GM10847 (cell line): ENCODE results near the gene LRRD1.

Source experiments
- POLR2A ChIP-seq: IDR thresholded peaks from 2 replicates; pipeline ENCODE4 v1.6.1; 2011; ENCODE audit not compliant: insufficient read length; ENCODE audit errors: extremely low read depth

Gene LRRD1

GRCh38 chr7:92141161-92141560 lies 37.8 kb downstream of the LRRD1 start:
- no peak for TF ChIP-seq POLR2A

GRCh38 chr7:92137557-92137956 lies 41.4 kb downstream of the LRRD1 start:
- TF ChIP-seq POLR2A, result no peak

- no peak for TF ChIP-seq POLR2A
Observed at GRCh38 chr7:92135052-92135889, 43.7 kb downstream of the LRRD1 start.

DNA sequence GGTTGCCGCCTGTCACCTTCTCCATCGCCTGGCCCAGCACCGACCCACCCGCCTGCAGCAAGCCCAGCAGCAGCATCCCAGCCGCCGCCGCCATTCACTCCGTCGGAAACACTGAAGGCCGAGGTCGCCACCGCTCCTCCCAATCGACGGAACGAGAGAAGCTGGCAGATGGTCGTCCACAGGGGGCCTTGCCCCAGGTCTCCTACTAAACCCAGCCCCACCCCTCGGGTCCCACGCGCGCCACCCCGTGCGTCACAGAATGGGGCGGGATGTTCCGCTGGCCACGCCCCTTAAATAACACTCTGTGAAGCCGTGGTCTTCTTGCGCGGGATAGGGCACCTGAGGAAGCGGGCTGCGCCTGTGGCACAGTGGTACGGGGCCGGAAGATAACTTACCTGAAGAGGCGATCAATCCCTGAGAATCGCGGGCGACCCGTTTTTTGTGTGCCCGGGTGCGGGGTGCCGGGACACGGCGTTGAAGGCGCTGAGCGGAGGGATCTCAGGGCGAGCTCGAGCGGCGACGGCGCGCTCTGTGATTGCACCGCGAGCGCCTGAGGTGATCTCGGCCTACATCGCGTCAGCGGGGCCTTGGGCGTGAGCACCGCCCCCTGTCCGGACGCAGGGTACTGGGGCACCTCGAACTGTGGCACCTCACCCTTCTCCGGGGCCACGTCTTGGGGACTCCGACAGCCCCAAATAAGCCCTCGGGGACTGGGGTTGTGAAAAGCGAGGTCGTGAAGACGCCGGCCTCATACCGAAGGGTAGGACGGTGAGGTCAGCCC lies 44.5 kb downstream of the LRRD1 start, which contains the start of gene CYP51A1:
Gene CYP51A1, minus strand, starts transcription at position 207 of the 781 bp plus-strand sequence. Its CDS starts 113 bp downstream, at position 94.
- peak; percentile 90 for TF ChIP-seq POLR2A

DNA sequence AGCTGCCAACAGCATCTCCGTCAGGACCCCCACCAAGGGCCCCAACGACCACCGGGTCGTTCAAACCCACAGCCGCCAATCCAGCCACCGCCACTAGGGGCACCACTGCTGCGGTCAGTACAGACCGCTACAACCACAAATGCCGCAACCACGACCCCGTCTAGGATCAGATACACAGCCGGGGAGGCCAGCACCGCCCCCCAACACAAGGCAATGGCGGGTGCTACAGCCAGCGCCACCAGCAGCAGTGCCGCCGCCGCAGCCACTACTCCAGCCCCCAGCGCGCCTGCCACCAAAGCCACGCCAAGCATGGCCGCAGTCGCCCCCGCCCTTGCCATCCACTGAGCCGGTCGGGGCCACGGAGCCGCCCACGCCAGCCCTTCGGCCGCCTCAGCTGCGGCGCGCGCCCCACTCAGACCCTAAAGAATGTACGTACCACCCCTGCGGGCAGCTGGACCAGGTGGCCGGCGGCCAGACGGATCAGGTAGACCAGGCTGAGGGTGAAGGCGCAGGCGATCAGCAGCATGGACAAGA lies 45.1 kb downstream of the LRRD1 start:
- no peak for TF ChIP-seq POLR2A

DNA sequence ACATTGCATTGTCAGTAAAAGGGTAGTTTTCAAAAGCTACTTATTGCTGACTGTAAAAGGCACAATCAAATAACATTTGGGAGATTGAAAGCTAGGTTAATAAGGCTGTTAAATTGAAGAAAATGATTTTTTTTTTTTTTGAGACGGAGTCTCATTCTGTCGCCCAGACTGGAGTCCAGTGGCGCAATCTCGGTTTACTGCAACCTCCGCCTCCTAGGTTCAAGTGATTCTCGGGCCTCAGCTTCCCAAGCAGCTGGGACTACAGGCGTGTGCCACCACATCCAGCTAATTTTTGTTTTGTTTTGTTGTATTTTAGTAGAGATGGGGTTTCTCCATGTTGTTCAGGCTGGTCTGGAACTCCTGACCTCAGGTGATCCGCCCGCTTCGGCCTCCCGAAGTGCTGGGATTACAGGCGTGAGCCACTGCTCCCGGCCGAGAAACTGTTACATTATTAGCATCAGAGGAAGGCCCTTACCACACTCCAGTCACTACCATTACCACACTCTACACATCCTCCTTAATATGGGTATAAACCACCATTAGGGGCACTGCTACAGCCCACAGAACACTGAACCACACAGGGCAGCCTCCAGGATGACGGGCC lies 45.7 kb downstream of the LRRD1 start:
- TF ChIP-seq POLR2A, result no peak

DNA sequence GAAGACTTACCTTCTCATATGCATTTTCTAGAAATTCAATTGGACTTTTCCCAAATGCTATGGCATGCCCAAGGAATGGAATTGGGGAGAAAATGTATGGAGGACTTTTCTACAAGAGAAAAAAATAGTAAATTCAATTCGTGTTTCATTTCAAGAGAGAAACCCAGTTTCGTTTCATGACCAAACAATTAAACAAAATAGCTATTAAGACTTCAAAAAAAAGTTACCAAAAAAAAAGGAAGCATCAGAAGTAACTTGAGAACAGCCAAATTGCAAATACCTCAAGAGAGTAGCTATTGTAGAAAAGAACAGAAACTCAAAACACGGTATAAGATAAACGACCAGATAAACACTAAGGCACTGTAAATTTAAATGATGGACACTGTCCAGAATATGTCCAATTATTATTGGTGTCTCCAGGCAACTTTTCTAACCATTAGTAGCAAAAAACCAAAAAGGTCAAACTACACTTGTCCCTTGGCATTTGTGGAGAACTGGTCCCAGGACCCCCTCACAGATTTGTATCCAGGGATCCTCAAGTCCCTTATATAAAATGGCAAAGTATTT lies 47.1 kb downstream of the LRRD1 start:
- no peak for TF ChIP-seq POLR2A

GRCh38 chr7:92131093-92131492 lies 47.8 kb downstream of the LRRD1 start:
- TF ChIP-seq POLR2A, result no peak

DNA sequence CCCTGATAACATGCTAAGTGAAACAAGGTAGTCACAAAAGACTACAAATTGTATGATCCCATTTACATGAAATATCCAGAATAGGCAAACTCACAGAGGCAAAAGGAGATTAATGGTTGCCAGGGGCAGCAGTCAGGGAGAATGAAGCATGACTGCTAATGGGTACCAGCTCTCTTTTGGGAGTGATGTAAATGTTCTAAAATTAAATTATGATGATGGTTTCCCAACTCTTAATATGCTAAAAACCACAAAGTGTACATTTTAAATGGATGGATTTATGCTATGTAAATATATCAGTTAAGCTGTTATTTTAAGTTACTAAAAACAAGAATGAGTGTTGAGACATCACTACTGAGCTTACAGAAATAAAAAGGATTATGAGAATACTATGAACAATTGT lies 57.3 kb downstream of the LRRD1 start:
- TF ChIP-seq POLR2A, result no peak

DNA sequence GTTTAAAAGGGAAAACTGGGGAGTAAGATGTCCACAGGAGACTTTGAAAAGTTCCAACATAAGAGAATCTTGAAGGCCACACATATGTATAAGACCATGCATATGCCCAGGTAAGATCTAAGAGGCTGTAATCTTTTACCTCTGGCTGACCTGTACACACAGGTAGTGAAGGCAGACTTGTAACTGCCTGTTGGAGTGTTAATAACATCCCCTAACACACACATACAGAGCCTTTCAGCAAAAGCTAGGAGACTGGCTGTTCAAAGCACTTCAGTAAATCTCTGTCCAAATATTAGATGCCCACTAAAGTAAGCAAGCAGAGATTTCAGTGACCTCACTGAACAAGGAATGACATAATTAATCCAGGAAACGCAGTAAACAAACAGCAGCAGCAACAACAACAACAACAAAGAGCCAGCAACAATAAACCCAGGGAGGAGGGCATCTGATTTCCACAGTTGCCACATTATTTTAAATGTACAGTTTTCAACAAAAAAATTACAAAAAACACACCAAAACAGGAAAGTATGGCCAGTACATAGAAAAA lies 59.7 kb downstream of the LRRD1 start:
- no peak for TF ChIP-seq POLR2A

DNA sequence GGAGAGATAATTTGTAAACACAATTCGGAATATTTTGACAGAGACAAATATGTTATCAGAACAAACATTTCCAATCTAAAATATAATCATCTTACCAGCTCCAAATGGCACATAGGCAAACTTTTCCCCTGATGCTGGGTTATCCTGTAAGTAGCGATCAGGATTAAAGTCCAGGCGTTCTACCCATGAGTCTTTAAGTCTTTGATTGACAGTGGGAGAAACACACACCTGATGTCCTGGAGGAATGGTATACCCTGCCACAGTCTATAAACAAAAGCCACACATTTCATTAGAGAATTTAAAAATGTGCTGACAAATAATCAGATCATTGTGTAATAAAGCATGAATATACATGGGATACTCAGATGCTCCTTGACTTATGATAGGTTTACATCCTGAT lies 62.0 kb downstream of the LRRD1 start:
- TF ChIP-seq POLR2A, result no peak

- no peak for TF ChIP-seq POLR2A
Observed at GRCh38 chr7:92115821-92116220, 63.1 kb downstream of the LRRD1 start.

DNA sequence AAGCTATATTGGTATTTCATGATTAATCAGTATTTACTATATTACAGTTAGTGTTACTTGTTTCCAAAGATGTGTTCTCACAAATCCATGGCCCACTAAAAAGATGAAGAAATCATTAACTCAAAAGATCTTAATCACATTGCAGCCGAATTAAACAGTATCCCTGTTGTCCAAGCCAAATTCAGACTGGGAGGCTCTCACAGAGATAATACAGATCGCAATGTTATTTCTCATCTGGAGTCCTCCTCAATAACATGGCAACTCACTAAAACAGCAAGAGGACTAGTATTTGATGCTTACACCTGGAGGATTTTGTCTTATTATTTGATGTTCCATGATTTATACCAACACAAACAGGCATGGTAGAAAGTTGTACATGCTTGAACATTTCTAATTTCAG lies 68.1 kb downstream of the LRRD1 start:
- no peak for TF ChIP-seq POLR2A

DNA sequence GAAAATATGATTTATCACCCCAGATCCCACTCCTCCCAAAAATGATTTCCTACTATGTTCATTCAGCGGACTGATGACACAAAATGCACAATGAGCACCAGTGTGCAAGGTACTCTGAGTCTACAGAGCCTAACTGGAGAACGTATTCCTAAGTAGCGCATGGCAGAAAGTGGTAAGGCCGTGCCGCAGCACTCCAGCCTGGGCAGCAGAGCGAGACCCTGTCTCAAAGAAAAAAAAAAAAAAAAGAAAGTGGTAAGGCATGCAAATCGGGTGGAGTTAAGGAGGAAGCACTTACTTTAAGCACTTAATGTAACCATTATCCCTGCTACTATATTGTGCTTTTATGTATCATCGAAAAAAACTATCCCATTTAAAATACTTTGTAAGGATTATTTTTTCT lies 70.1 kb downstream of the LRRD1 start:
- no peak for TF ChIP-seq POLR2A

- TF ChIP-seq POLR2A, result no peak
Observed at GRCh38 chr7:92100534-92100933, 78.4 kb downstream of the LRRD1 start.
